ENCODE measurements around the gene CTRB1. TPM values are rescaled to one million over a fixed set of nuclear protein-coding genes. Genes with fewer than 3 reads are reported as not detected.
A peak's percentile ranks its signal among the peaks of the same experiment; 100 is the strongest.

CTRB1 gene
- total RNA-seq, 1 experiment from 2014 or later: not detected

- WGBS (ENCODE audit: extremely low coverage, insufficient read length, low lambda C conversion rate): no CpG with 5 or more reads among the region's 9 CpGs
- no peaks in the 10 kb centered on the region for H3K79me2 ChIP-seq (ENCODE audit: insufficient read depth, low read length)
- no peak overlapping the region for H3K4ac ChIP-seq (ENCODE audit: low read depth, low read length)
- H3K36me3 Mint-ChIP-seq (ENCODE audit: insufficient read depth in 1 of 3, low read depth in 3 of 3): no peaks in the 10 kb centered on the region
- peak overlapping the region in 2 of 3 experiments; percentile 19 to 78; a peak in 3 of 7 replicates for H3K27ac Mint-ChIP-seq
- H2AFZ ChIP-seq (ENCODE audit: low read length): no peak overlapping the region
- no peak overlapping the region for H3K14ac ChIP-seq (ENCODE audit: insufficient read depth, low read length)
- no peak overlapping the region for H2BK5ac ChIP-seq (ENCODE audit: insufficient read length, low read length)
- H4K91ac ChIP-seq (ENCODE audit: insufficient read length, low read depth, low read length): no peak overlapping the region
- no peak overlapping the region for H3K4me3 Mint-ChIP-seq
- H4K5ac ChIP-seq (ENCODE audit: insufficient read length, low read depth, low read length): no peak overlapping the region
- no peak overlapping the region for H3K23ac ChIP-seq (ENCODE audit: insufficient read length, low read depth, low read length)
- DNase-seq: no peak
- H3K9me3 Mint-ChIP-seq: no peaks in the 10 kb centered on the region; a peak in 1 of 5 replicates
- H3K9ac ChIP-seq (ENCODE audit: extremely low read depth, insufficient read length, low read length): no peak overlapping the region
- H3K56ac ChIP-seq (ENCODE audit: insufficient read length, low read depth, low read length): no peak overlapping the region
- H2BK15ac ChIP-seq (ENCODE audit: low read depth, low read length): no peak overlapping the region
- H3K4me1 Mint-ChIP-seq: peaks cover 0 to 9% of the 10 kb centered on the region in 2 experiments
- H3K9me3 ChIP-seq (ENCODE audit: control insufficient read depth, low read depth, low read length): no peaks in the 10 kb centered on the region
- H3K27me3 Mint-ChIP-seq (ENCODE audit: low read depth): peaks cover 6% of the 10 kb centered on the region
- H2BK20ac ChIP-seq (ENCODE audit: low read depth, low read length, poor library complexity, severe bottlenecking): no peak overlapping the region
- no peak overlapping the region for H3T11ph ChIP-seq (ENCODE audit: low read length)
- H3K27me3 ChIP-seq (ENCODE audit: insufficient read depth, low read length): no peaks in the 10 kb centered on the region
- TF ChIP-seq CTCF (conservative IDR thresholded peaks at IDR 0.05): no peak
- no peaks in the 10 kb centered on the region for H3K79me1 ChIP-seq (ENCODE audit: insufficient read depth, low read depth, low read length, poor library complexity, severe bottlenecking)
- no peak overlapping the region for H2BK12ac ChIP-seq (ENCODE audit: insufficient read length, low read depth, low read length)
- no peak overlapping the region for H2BK120ac ChIP-seq (ENCODE audit: low read depth, low read length, poor library complexity, severe bottlenecking)
- H3K4me2 ChIP-seq (ENCODE audit: insufficient read depth, insufficient read length, low read length): no peak overlapping the region
- no peak overlapping the region for H2AK5ac ChIP-seq (ENCODE audit: insufficient read length, low read length)
- H3K4me1 ChIP-seq (ENCODE audit: insufficient read depth, low read length): no peaks in the 10 kb centered on the region
- no peaks in the 10 kb centered on the region for H3K23me2 ChIP-seq (ENCODE audit: insufficient read length, low read depth, low read length, poor library complexity, severe bottlenecking)
- no peak overlapping the region for H3K27ac ChIP-seq (ENCODE audit: insufficient read length, low read depth, low read length)
- H4K8ac ChIP-seq (replicated peaks; ENCODE audit: insufficient read length, low read depth, low read length): no peak overlapping the region
- H3K18ac ChIP-seq (ENCODE audit: insufficient read length, low read depth, low read length): no peak overlapping the region
- no peaks in the 10 kb centered on the region for H4K20me1 ChIP-seq (ENCODE audit: control insufficient read depth, insufficient read depth, insufficient read length)
These were observed 22.0 kb upstream of the CTRB1 start for GRCh38 chr16:75196836-75197235.

All from H9 (cell line).